Endodermal cell (in vitro differentiated cells): Measurements from ENCODE around the gene SRGAP3. TPM values are rescaled to one million over a fixed set of nuclear protein-coding genes. Genes with fewer than 3 reads are reported as not detected.

ENCODE experiments used
- DNase-seq: peaks from one replicate; pipeline ENCODE4 v3.0.0-alpha.2; 2017
- H3K27ac ChIP-seq: 2 replicates; pipeline ENCODE4 v1.5.1; 2013; ENCODE audit warnings: mild to moderate bottlenecking, low read depth, low read length, moderate library complexity
- H3K27me3 ChIP-seq: 2 replicates; pipeline ENCODE4 v1.6.1; 2013; ENCODE audit warnings: mild to moderate bottlenecking, low read length, moderate library complexity; ENCODE audit not compliant: insufficient read depth, control insufficient read depth, poor library complexity, severe bottlenecking
- H3K36me3 ChIP-seq: 2 replicates; pipeline ENCODE4 v1.7.0; 2013; ENCODE audit warnings: mild to moderate bottlenecking, low read length, moderate library complexity; ENCODE audit not compliant: control insufficient read depth, insufficient read depth
- H3K4me1 ChIP-seq: one replicate; pipeline ENCODE4 v1.7.0; 2013; ENCODE audit warnings: low read length; ENCODE audit not compliant: control insufficient read depth, insufficient read depth
- H3K4me3 ChIP-seq: 2 replicates; pipeline ENCODE4 v1.5.1; 2013; ENCODE audit warnings: mild to moderate bottlenecking, low read length, moderate library complexity
- H3K9ac ChIP-seq: 2 replicates; pipeline ENCODE4 v1.6.1; 2013; ENCODE audit warnings: mild to moderate bottlenecking, low read length, moderate library complexity; ENCODE audit not compliant: poor library complexity, severe bottlenecking; ENCODE audit errors: extremely low read depth
- H3K9me3 ChIP-seq: 2 replicates; pipeline ENCODE4 v1.6.1; 2013; ENCODE audit warnings: mild to moderate bottlenecking, low read length, moderate library complexity; ENCODE audit not compliant: control insufficient read depth
- H3K27ac Mint-ChIP-seq: 2 replicates; pipeline ENCODE4 v1.8.0; 2020; ENCODE audit warnings: mixed read lengths
- H3K27me3 Mint-ChIP-seq: 2 replicates; pipeline ENCODE4 v1.8.0; 2021; ENCODE audit warnings: mild to moderate bottlenecking, mixed read lengths; ENCODE audit not compliant: insufficient read depth
- H3K36me3 Mint-ChIP-seq: 2 replicates; pipeline ENCODE4 v1.8.0; 2020; ENCODE audit warnings: low read depth, mixed read lengths
- H3K4me1 Mint-ChIP-seq: 2 replicates; pipeline ENCODE4 v1.8.0; 2020; ENCODE audit warnings: mixed read lengths
- H3K4me3 Mint-ChIP-seq: 2 replicates; pipeline ENCODE4 v1.8.0; 2020; ENCODE audit warnings: mild to moderate bottlenecking, moderate library complexity, mixed read lengths
- H3K9me3 Mint-ChIP-seq: 2 replicates; pipeline ENCODE4 v1.8.0; 2020; ENCODE audit warnings: mild to moderate bottlenecking, mixed read lengths
- CTCF ChIP-seq: fragments of 200-600 bp; sonication (generic); conservative IDR thresholded peaks from 2 replicates; pipeline ENCODE4 v1.5.0; 2021; ENCODE audit warnings: antibody characterized with exemption, mild to moderate bottlenecking
- WGBS, 2 experiments: methylation state at CpG; one replicate each; pipeline versions ENCODE4 v1.1.5 to v1.1.7; 2013; ENCODE audit warnings: missing lambda C conversion rate in 2 of 2, mixed read lengths in 1 of 2; ENCODE audit not compliant: insufficient coverage in 1 of 2, insufficient read length in 1 of 2; 5-methylcytosine and 5-hydroxymethylcytosine counted together
- total RNA-seq, 2 donors: library from RNA; stranded (reverse); fragmentation: NEBNext Ultra II Directional in 1 of 2; extraction: Animal tissue kit (Norgen Biotek cat#: 25700) in 1 of 2; gene quantifications; 2 replicates in 1 of 2; 3 replicates in 1 of 2; pipeline ENCODE4 v1.2.1, GENCODE V29; 2021

Gene SRGAP3
- total RNA-seq, 2 donors from 2014 or later, result 5.0 to 8.1 TPM

- H3K4me3 ChIP-seq, result no peak overlapping the region
- WGBS, 2 experiments, result 92 to 100% methylated on average over 1 to 3 of the region's 3 CpGs
Observed at GRCh38 chr3:9214185-9214584, 35.3 kb downstream of the SRGAP3 start.

GRCh38 chr3:9213019-9213634 is 36.3 kb downstream of the SRGAP3 start:
- Histone ChIP-seq H3K4me3 (no peak overlapping the region), H3K9ac (no peak overlapping the region), H3K27me3 (peaks cover 14% of the 10 kb centered on the region), H3K4me1 (peaks cover 3% of the 10 kb centered on the region), H3K9me3 (no peaks in the 10 kb centered on the region), H3K27ac (no peak overlapping the region), H3K36me3 (no peaks in the 10 kb centered on the region)
- Mint-ChIP-seq H3K27me3 (peaks cover 45% of the 10 kb centered on the region), H3K27ac (no peak overlapping the region), H3K4me3 (no peak overlapping the region), H3K4me1 (peaks cover 12% of the 10 kb centered on the region), H3K9me3 (no peaks in the 10 kb centered on the region), H3K36me3 (no peaks in the 10 kb centered on the region)
- no peak for TF ChIP-seq CTCF
- 87 to 89% methylated on average over 3 to 5 of the region's 5 CpGs for WGBS, 2 experiments
- no peak for DNase-seq

More at GRCh38 chr3:9214185-9214584, 35.3 kb downstream of the SRGAP3 start:
- Mint-ChIP-seq H3K27me3 (peaks cover 47% of the 10 kb centered on the region), H3K36me3 (no peaks in the 10 kb centered on the region), H3K4me3 (no peak overlapping the region), H3K27ac (no peak overlapping the region), H3K9me3 (no peaks in the 10 kb centered on the region), H3K4me1 (peaks cover 15% of the 10 kb centered on the region)
- no peak for DNase-seq
- no peaks in the 10 kb centered on the region for H3K36me3 ChIP-seq
- no peaks in the 10 kb centered on the region for H3K9me3 ChIP-seq
- H3K27ac ChIP-seq, result no peak overlapping the region
- no peak overlapping the region for H3K9ac ChIP-seq
- no peak for TF ChIP-seq CTCF
- peaks cover 5% of the 10 kb centered on the region for H3K4me1 ChIP-seq
- H3K27me3 ChIP-seq, result peaks cover 14% of the 10 kb centered on the region

- H3K27me3 Mint-ChIP-seq, result peaks cover 37% of the 10 kb centered on the region
- H3K4me3 Mint-ChIP-seq, result no peak overlapping the region
- no peak overlapping the region for H3K27ac Mint-ChIP-seq
- Histone ChIP-seq H3K36me3 (no peaks in the 10 kb centered on the region), H3K27me3 (peaks cover 8% of the 10 kb centered on the region), H3K9ac (no peak overlapping the region), H3K9me3 (no peaks in the 10 kb centered on the region), H3K4me1 (no peaks in the 10 kb centered on the region), H3K27ac (no peak overlapping the region), H3K4me3 (no peak overlapping the region)
- WGBS, 2 experiments, result 98 to 100% methylated on average over 1 to 2 of the region's 2 CpGs
- H3K36me3 Mint-ChIP-seq, result no peaks in the 10 kb centered on the region
- H3K4me1 Mint-ChIP-seq, result no peaks in the 10 kb centered on the region
- no peak for TF ChIP-seq CTCF
- no peak for DNase-seq
- no peaks in the 10 kb centered on the region for H3K9me3 Mint-ChIP-seq
Observed at GRCh38 chr3:9211155-9211950, 38.1 kb downstream of the SRGAP3 start.
